Activated CD8-positive, alpha-beta T cell treated with anti-CD3 and anti-CD28 coated beads for 36 hours (primary cell): Measurements from ENCODE around the gene IER2. TPM values are rescaled to one million over a fixed set of nuclear protein-coding genes. Genes with fewer than 3 reads are reported as not detected.
"Not testable (repeated sequence)": the region's sequence is repeated elsewhere in the genome, so short reads cannot be mapped to it uniquely, and the experiment has no call there.

Experiments used
- ATAC-seq: fragments of 200-7000 bp; cut with Tn5 transposase; one replicate; pipeline ENCODE4 v1.10.0; 2021; ENCODE audit warnings: mild to moderate bottlenecking, moderate library complexity
- CTCF ChIA-PET: fragments of 350-600 bp; sonication (Branson Sonifier 250); formaldehyde crosslinking; loops from one replicate; lab custom pipeline; 2021; ENCODE audit warnings: antibody characterized with exemption; lab: Charles Lee
- POLR2A ChIA-PET: fragments of 350-600 bp; sonication (Branson Sonifier 250); formaldehyde crosslinking; loops from one replicate; lab custom pipeline; 2021; ENCODE audit warnings: antibody characterized with exemption; lab: Charles Lee
- DNase-seq: peaks from one replicate; pipeline ENCODE4 v3.0.0-alpha.2; 2020
- H3K27ac Mint-ChIP-seq: one replicate; pipeline ENCODE4 v1.8.0; 2021; ENCODE audit warnings: mild to moderate bottlenecking, mixed read lengths
- H3K27me3 Mint-ChIP-seq: one replicate; pipeline ENCODE4 v1.8.0; 2021; ENCODE audit warnings: mixed read lengths
- H3K36me3 Mint-ChIP-seq: one replicate; pipeline ENCODE4 v1.8.0; 2021; ENCODE audit warnings: low read depth, mixed read lengths
- H3K4me1 Mint-ChIP-seq: one replicate; pipeline ENCODE4 v1.8.0; 2021; ENCODE audit warnings: low read depth, mixed read lengths
- H3K4me3 Mint-ChIP-seq: one replicate; pipeline ENCODE4 v1.8.0; 2021; ENCODE audit warnings: mild to moderate bottlenecking, moderate library complexity, mixed read lengths
- H3K9me3 Mint-ChIP-seq: one replicate; pipeline ENCODE4 v1.8.0; 2021; ENCODE audit warnings: mixed read lengths
- intact Hi-C: fragments of 100-400 bp; cut with micrococcal nuclease; formaldehyde crosslinking; loops from one replicate; pipeline ENCODE4 v1.10.0; 2022
- total RNA-seq, 2 experiments: library from RNA; stranded (reverse); gene quantifications; one replicate each; pipeline ENCODE4 v1.2.3, GENCODE V29; 2021
- TF ChIP-seq, protein P1 (sequence below): fragments of 200-600 bp; IDR thresholded peaks from one replicate; pipeline ENCODE4 v1.8.0; 2022; ENCODE audit warnings: antibody characterized with exemption, mild to moderate bottlenecking

Gene IER2
- total RNA-seq, 2 experiments from 2014 or later = 120 to 122 TPM

DNA sequence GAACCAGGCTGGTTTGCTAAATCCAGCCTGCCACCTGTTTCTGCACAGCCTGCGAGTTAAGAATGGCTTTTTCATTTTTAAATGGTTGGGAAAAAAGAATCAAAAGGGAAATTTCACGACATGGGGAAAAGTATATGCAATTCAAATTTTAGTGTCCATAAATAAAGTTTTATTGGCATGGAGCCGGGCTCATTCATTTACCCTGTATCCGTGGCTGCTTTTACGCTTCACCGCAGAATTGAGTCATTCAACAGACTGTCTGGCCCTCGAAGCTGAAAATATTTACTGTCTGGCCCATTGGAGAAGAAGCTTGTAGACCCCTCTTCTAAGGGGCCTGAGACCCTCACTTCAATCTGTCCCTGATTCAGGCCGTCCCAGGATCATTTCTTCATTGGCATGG is 26.1 kb downstream of the IER2 start:
- peaks cover 32% of the 10 kb centered on the region for H3K4me1 Mint-ChIP-seq
- ATAC-seq (no peak), DNase-seq (no peak)
- no peak overlapping the region for H3K27ac Mint-ChIP-seq
- TF ChIP-seq, protein P1, sequence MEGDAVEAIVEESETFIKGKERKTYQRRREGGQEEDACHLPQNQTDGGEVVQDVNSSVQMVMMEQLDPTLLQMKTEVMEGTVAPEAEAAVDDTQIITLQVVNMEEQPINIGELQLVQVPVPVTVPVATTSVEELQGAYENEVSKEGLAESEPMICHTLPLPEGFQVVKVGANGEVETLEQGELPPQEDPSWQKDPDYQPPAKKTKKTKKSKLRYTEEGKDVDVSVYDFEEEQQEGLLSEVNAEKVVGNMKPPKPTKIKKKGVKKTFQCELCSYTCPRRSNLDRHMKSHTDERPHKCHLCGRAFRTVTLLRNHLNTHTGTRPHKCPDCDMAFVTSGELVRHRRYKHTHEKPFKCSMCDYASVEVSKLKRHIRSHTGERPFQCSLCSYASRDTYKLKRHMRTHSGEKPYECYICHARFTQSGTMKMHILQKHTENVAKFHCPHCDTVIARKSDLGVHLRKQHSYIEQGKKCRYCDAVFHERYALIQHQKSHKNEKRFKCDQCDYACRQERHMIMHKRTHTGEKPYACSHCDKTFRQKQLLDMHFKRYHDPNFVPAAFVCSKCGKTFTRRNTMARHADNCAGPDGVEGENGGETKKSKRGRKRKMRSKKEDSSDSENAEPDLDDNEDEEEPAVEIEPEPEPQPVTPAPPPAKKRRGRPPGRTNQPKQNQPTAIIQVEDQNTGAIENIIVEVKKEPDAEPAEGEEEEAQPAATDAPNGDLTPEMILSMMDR = no peak
- no peak overlapping the region for H3K4me3 Mint-ChIP-seq
- H3K9me3 Mint-ChIP-seq = no peaks in the 10 kb centered on the region
- no peaks in the 10 kb centered on the region for H3K36me3 Mint-ChIP-seq
- intact Hi-C loops = no loop called here
- ChIA-PET POLR2A (interaction anchor here (0.6 kb wide), 1 partner anchor 962 kb away, joined by 3 read pairs; no protein-coding TSS in a partner anchor), CTCF (interaction anchor here (1.3 to 2.3 kb wide), 2 partner anchors 19 to 211 kb away, joined by 4 to 10 read pairs; no protein-coding TSS in a partner anchor)
- no peaks in the 10 kb centered on the region for H3K27me3 Mint-ChIP-seq

DNA sequence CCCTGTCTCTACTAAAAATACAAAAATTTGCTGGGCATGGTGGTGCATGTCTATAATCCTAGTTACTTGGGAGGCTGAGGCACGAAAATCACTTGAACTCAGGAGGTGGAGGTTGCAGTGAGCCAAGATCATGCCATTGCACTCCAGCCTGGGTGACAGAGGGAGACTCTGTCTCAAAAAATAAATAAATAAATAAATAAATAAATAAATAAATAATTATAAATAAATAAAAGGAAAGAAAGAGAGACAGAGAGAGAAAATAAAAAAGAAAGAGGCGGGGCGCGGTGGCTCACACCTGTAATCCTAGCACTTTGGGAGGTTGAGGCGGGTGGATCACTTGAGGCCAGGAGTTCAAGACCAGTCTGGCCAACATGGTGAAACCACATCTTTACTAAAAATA is 27.4 kb downstream of the IER2 start:
- ChIA-PET CTCF (interaction anchor here (0.6 kb wide), 1 partner anchor 92 kb away, joined by 4 read pairs; no protein-coding TSS in a partner anchor), POLR2A (interaction anchor here (1.2 kb wide), 1 partner anchor 24 kb away, joined by 3 read pairs; no protein-coding TSS in a partner anchor)
- peaks cover 32% of the 10 kb centered on the region for H3K4me1 Mint-ChIP-seq
- ATAC-seq, H3K9me3 Mint-ChIP-seq, DNase-seq, H3K27ac Mint-ChIP-seq, H3K4me3 Mint-ChIP-seq, H3K27me3 Mint-ChIP-seq, intact Hi-C loops, H3K36me3 Mint-ChIP-seq: not testable (repeated sequence)

DNA sequence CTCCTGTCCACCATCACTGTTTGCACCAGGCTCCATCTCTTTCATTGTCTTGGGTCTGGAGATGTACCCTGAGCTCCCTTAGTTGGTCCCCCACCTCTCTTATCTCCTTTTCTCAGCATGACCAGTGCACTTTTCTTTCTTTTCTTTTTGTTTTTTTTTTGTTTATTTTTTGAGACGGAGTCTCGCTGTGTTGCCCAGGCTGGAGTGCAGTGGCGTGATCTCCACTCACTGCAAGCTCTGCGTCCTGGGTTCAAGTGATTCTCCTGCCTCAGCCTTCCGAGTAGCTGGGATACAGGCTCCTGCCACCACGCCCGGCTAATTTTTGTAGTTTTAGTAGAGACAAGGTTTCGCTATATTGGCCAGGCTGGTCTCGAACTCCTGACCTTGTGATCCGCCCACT is 28.1 kb downstream of the IER2 start:
- DNase-seq, H3K36me3 Mint-ChIP-seq, CTCF ChIA-PET, ATAC-seq, H3K27ac Mint-ChIP-seq, intact Hi-C loops, H3K27me3 Mint-ChIP-seq, H3K4me3 Mint-ChIP-seq, H3K9me3 Mint-ChIP-seq: not testable (repeated sequence)
- POLR2A ChIA-PET = interaction anchor here (1.2 kb wide), 1 partner anchor 25 kb away, joined by 3 read pairs; no protein-coding TSS in a partner anchor
- H3K4me1 Mint-ChIP-seq = peaks cover 26% of the 10 kb centered on the region

DNA sequence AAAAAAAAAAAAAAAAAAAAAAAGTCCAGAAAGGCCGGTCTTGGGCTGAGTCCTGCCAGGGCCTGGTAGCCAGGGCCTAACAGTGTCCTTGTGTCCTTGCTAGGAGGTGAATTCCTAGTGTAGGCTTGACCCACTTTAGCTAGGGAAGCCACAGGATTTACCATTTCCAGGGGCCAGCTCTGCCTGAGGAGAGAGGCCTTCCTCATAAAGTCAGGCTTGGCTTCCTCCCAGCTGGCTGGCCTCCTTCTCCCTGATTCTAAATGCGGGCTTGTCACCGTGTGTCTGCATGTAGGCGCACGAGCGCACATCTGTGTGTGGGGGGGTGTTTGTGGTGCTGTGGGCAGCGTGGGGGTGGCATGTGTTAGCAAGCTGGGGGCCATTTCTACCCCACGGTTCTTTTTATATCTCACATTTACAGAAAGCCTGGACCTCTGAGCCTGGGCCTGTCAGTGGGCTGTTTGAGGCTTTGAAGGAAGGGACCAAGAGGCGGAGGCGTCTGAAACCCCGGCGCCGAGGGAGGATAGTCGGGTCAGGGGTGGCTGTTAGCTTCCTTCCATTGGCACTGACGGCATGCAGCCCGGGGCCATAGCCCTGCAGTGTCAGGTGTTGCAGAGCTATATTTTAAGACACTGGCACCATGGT is 31.7 kb downstream of the IER2 start:
- intact Hi-C loops = no loop called here
- Mint-ChIP-seq H3K9me3 (no peaks in the 10 kb centered on the region), H3K4me3 (peak overlapping the region; percentile 37), H3K27ac (peak overlapping the region; percentile 86), H3K27me3 (no peaks in the 10 kb centered on the region), H3K4me1 (peaks cover 28% of the 10 kb centered on the region), H3K36me3 (no peaks in the 10 kb centered on the region)
- TF ChIP-seq, protein P1 = no peak
- peak; percentile 86 for DNase-seq
- peak; percentile 81 for ATAC-seq
- ChIA-PET POLR2A (interaction anchor here (0.6 to 2.4 kb wide), 8 partner anchors 9 to 85 kb away, joined by 3 to 11 read pairs (median 5); partner anchors contain the start of genes IER2 and STX10), CTCF (interaction anchor here (0.7 to 4.7 kb wide), 6 partner anchors 12 to 217 kb away, joined by 3 to 45 read pairs (median 3); partner anchors contain the start of genes IER2 and STX10)

DNA sequence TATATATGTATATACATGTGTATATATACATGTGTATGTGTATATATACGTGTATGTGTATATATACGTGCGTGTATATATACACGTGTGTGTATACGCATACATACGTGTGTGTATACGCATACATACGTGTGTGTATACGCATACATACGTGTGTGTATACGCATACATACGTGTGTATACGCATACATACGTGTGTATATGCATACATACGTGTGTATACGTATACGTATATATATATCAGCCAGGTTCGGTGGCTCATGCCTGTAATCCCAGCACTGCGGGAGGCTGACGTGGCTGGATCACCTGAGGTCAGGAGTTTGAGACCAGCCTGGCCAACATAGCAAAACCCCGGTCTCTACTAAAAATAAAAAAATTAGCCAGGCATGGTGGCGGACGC is 34.7 kb downstream of the IER2 start:
- intact Hi-C loops, POLR2A ChIA-PET, H3K9me3 Mint-ChIP-seq, H3K36me3 Mint-ChIP-seq, H3K4me3 Mint-ChIP-seq, H3K27me3 Mint-ChIP-seq, ATAC-seq, H3K27ac Mint-ChIP-seq, DNase-seq, CTCF ChIA-PET: not testable (repeated sequence)
- peaks cover 36% of the 10 kb centered on the region for H3K4me1 Mint-ChIP-seq

DNA sequence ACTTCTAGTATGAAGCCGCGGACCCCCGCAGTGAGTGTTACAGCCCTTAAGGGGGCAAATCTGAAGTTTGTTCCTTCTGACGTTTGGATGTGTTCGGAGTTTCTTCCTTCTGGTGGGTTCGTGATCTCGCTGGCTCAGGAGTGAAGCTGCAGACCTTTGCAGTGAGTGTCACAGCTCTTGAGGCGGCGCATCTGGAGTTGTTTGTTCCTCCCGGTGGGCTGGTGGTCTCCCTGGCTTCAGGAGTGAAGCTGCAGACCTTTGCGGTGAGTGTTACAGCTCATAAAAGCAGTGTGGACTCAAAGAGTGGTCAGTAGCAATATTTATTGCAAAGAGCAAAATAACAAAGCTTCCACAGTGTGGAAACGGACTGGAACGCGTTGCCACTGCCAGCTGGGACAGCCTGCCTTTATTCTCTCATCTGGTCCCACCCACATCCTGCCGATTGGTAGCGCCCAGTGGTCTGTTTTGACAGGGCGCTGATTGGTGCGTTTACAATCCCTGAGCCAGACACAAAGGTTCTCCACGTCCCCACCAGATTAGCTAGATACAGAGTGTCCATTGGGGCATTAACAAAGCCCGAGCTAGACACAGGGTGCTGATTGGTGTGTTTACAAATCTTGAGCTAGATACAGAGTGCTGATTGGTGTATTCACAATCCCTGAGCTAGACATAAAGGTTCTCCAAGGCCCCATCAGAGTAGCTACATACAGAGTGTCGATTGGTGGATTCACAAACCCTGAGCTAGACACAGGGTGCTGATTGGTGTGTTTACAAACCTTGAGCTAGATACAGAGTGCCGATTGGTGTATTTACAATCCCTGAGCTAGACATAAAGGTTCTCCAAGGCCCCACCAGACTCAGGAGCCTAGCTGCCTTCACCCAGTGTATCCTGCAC is 35.8 kb downstream of the IER2 start:
- H3K27ac Mint-ChIP-seq, intact Hi-C loops, H3K27me3 Mint-ChIP-seq, ATAC-seq, DNase-seq, H3K9me3 Mint-ChIP-seq, H3K36me3 Mint-ChIP-seq, H3K4me3 Mint-ChIP-seq: not testable (repeated sequence)
- peaks cover 30% of the 10 kb centered on the region for H3K4me1 Mint-ChIP-seq
- POLR2A ChIA-PET = interaction anchor here (0.8 kb wide), 1 partner anchor 70 kb away, joined by 3 read pairs; the partner anchor contains the start of gene TRMT1
- CTCF ChIA-PET = interaction anchor here (0.8 to 2.2 kb wide), 2 partner anchors 9 to 92 kb away, joined by 3 to 10 read pairs; no protein-coding TSS in a partner anchor

DNA sequence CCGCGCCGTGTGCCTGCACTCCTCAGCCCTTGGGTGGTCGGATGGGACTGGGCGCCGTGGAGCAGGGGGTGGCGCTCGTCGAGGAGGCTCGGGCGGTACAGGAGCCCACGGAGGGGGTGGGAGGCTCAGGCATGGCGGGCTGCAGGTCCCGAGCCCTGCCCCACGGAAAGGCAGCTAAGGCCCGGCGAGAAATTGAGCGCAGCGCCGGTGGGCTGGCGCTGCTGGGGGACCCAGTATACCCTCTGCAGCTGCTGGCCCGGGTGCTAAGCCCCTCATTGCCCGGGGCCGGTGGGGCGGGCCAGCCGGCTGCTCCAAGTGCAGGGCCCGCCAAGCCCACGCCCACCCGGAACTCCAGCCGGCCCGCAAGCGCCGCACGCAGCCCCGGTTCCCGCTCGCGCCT is 36.5 kb downstream of the IER2 start:
- H3K4me3 Mint-ChIP-seq, H3K27ac Mint-ChIP-seq, intact Hi-C loops, H3K27me3 Mint-ChIP-seq, POLR2A ChIA-PET, DNase-seq, H3K9me3 Mint-ChIP-seq, ATAC-seq, H3K36me3 Mint-ChIP-seq: not testable (repeated sequence)
- H3K4me1 Mint-ChIP-seq = peaks cover 32% of the 10 kb centered on the region
- CTCF ChIA-PET = interaction anchor here (0.8 to 2.2 kb wide), 2 partner anchors 8 to 91 kb away, joined by 3 to 10 read pairs; no protein-coding TSS in a partner anchor
